NCI-H774 (cell line): ENCODE results near the gene ALDH5A1.

ENCODE experiments used
- DNase-seq: peaks from one replicate; lab custom pipeline; 2025; lab: John Stamatoyannopoulos, UW

ALDH5A1 gene

DNA sequence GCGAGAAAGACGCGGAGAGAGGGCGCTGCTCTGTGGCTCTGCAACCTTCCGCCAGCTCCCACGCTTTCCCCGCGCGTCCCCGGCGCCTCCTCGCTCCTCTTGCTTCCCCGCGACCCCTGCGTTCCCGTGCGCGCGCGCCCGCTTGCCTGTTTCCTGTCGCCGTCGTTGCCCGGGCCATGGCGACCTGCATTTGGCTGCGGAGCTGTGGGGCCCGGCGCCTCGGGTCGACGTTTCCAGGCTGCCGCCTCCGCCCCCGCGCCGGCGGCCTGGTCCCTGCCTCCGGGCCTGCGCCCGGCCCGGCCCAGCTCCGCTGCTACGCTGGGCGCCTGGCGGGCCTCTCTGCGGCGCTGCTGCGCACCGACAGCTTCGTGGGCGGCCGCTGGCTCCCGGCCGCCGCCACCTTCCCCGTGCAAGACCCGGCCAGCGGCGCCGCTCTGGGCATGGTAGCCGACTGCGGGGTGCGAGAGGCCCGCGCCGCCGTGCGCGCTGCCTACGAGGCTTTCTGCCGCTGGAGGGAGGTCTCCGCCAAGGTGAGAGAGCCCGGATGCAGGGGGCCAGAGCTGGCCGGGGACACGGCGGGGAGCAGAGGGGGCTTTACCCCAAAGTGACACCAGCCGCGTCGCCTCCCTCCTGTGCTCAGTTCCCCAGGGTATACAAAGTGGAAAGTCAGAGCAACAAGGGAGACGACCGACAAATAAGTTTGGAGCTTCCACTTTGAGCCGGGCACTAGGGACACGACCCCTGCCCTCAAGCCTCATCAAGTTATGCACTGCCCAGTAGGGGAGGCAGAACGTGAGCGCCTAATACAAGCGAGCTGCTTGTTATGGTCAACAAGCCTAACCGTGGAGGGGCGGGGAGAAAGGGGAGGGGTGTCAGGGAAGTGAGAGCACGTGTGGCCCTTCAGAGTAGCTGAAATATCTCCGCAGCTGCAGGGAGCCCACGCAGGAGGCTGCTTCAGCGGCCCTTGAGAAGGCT, at the start of gene ALDH5A1:
Gene ALDH5A1 (plus strand): TSS at position 149 of the 975 bp plus-strand sequence. CDS start 28 bp downstream, at position 177.
- peak; percentile 33 for DNase-seq

GRCh38 chr6:24445704-24446103, 49.1 kb upstream of the ALDH5A1 start:
- DNase-seq: no peak

- no peak for DNase-seq
These were observed 48.1 kb upstream of the ALDH5A1 start for GRCh38 chr6:24446670-24447069.

- DNase-seq: no peak
These were observed 46.4 kb upstream of the ALDH5A1 start for GRCh38 chr6:24448396-24448795.

DNA sequence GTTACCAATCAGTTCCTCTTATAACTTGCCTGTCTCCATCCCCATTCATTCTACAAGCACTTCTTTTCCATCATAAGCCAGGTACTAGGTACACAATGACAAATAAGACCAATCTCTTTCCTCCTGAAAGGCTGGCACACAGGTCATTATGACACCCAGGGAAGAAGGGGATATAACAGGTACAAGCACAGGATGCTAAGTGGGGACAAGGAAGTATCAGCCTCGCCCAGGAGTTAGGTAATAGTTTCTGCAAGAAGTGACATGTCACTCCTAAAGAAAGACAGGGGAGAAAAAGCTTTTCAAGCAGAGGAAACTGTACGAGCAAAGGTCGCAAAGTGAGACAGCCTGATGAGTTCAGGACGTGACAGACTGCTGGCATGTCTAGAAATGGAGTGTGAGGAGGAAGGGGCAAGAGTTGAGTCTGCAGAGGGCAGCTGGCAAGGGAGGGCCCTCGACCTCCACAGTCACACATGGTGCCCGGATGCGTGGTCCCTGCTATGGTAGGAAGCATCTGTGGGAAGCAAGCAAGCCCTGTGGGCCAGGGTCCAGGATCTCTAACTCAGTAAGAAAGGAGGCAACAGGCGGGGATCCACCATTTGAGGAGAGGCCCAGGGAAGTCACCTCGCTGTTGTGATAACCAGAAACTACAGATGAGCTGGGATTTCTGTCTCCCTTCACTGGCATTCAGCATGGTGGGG, 45.8 kb upstream of the ALDH5A1 start:
- no peak for DNase-seq

DNA sequence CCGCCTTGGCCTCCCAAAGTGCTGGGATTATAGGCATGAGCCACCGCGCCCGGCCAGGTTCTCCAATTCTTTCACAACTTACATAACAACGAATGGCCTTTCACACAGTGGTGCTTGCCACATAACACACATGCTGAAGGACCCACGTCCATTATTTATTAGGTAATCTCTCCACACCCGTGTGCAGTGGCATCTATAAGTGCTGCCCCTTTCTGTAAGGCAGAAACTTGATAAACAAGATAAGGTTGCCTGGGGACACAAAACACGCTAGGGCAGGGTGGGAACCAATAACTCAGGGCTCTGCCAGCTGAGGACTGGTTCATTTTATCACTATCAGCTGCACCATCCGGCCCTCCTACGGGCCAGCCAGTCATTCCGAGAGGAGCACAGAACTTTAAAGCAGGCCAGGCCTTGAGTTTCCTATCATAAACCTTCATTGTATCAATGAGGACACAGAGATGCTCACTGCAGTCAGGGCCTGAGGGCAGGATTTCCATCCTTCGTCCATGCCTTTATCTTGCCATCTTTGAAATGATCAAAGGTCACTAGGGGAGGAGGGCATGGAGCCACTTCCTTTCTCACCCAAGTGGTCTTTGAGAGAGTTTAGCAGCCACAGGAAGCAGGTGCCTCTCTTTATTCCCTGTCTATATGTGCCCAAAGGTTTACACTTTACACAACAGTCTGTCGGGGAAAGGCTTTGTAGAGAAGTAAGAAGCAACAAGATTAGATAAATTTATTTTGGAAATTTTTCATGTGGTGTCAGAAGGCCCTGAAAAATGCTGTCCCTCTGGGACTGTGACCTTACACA, 43.0 kb upstream of the ALDH5A1 start:
- DNase-seq: no peak

DNA sequence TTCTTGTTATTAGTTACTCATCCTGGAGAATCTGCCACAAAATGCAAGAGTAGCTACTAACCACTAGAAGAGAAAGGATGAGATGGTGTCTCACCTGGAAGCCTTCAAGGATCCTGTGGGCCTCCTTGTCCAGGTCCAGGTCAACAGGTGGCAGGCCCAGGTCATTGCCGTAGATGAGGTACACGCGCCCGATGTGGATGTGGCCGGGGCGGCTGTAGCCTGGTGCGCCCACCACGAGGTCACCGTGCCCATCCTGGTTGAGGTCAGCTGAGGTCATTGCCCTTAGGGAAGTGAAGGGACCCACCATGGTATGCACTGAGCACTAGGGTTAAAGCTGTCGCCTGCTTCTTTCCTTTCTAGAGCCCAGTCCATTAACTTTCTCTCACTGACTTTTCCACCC, 40.8 kb upstream of the ALDH5A1 start:
- no peak for DNase-seq

DNA sequence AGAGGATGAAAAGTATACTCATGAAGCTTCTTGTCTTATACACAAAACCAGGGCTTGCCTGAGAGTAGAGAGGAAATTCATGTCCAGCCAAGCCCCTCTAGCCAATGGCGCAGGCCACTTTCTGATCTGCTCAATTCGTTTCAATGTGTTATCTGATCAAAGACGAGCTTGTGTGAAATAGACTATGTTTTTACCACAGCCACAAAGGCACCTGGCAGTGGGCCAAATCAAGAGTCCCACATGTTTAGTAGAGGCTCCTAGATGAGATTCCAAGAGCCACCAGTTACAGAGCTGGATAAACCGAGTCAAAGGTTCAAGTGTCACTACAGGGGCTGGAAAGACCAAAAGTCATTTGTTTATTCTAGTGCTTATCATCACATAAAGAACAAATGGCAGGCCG, 40.3 kb upstream of the ALDH5A1 start:
- no peak for DNase-seq

GRCh38 chr6:24455061-24455460, 39.7 kb upstream of the ALDH5A1 start:
- DNase-seq: no peak

DNA sequence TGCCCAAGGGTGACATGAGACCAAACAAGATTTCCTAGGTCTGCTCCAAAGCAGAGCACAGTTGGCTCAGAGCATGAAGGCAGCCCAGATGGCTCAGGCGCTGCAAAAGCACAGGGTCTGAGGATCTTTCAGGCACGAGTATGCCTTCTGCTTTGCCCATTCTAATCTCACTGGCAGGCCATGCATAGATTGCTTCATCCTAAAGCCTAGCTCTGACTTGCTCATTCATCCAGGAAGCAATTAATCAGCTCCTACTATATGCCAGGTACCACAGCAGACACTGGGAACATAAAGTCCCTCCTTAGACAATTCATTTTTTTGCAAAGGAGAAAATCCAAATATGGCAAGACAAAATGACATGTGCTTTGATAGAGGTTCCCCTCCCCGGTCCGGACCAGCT, 36.6 kb upstream of the ALDH5A1 start:
- no peak for DNase-seq

GRCh38 chr6:24458941-24459340, 35.8 kb upstream of the ALDH5A1 start:
- DNase-seq: no peak

GRCh38 chr6:24460966-24461365, 33.8 kb upstream of the ALDH5A1 start:
- DNase-seq: no peak

- DNase-seq: no peak
These were observed 30.3 kb upstream of the ALDH5A1 start for GRCh38 chr6:24464253-24465038.

- no peak for DNase-seq
These were observed 25.0 kb upstream of the ALDH5A1 start for GRCh38 chr6:24469811-24470210.

DNA sequence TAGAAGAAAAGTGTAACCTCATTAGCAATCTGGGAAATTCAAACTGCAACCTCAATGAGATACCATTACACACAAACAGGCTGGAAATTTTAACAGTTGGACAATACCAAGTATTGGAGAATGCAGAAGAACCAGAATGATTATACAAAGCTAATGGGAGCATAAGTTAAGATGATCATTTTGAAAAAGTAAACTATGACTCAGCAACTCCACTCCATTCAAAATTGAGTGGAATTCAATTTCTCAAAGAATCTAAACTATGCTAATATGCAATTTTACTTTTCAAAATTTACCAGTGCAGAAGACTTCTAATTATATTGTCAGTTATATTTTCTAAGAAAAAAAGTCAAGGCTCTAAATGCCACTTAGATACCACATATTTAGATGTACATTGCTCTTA, 22.6 kb upstream of the ALDH5A1 start:
- no peak for DNase-seq

- no peak for DNase-seq
These were observed 18.1 kb upstream of the ALDH5A1 start for GRCh38 chr6:24476631-24477030.

GRCh38 chr6:24477070-24477469, 17.7 kb upstream of the ALDH5A1 start:
- DNase-seq: no peak

DNA sequence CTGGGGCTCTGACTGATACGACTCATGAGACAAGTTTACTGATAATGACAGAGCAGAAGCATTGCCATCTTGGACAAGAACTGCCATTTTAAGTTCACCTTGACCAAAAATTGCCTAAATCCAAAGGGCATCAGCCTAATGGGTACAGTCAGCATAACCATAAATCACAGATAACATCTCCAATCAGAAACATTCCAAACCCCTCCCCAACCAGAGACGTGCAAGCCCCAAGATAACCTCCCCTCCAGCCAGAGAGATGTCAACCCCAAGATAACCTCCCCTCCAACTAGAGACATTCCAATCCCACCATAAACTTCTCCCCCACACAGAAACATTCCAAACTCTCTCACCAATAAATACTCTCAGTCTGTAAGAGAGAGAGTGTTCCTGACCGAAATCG, 15.9 kb upstream of the ALDH5A1 start:
- no peak for DNase-seq

- DNase-seq: no peak
These were observed 14.1 kb upstream of the ALDH5A1 start for GRCh38 chr6:24480705-24481104.

DNA sequence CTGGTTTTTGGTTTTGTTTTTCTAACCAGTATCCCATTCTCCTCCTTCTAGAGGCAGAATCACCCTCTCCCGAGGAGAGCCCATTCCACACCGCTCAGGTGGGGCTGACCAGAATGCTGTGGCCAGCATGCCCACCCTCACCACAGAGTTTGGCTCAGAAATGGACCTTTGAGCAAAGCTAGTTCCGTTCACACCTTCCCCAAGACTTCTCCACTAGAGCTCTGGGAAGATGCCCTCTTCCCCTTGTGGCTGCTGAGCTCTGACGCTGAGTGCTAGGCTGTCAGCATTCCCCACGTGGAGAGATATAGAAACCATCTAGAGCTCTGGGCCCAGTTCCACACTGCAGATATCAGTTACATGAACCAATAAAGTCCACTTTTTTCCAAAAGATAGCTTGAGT, 13.3 kb upstream of the ALDH5A1 start:
- no peak for DNase-seq

- no peak for DNase-seq
These were observed 10.0 kb upstream of the ALDH5A1 start for GRCh38 chr6:24484657-24485323.
